Skeletal muscle satellite cell (primary cell): ENCODE results near the gene CUL7.
"Not testable (repeated sequence)": the region's sequence is repeated elsewhere in the genome, so short reads cannot be mapped to it uniquely, and the experiment has no call there.

Experiments used
- H3K27me3 ChIP-seq: 2 replicates; pipeline ENCODE4 v1.7.0; 2013; ENCODE audit warnings: low read length; ENCODE audit not compliant: control insufficient read depth, insufficient read depth
- H3K36me3 ChIP-seq: 2 replicates; pipeline ENCODE4 v1.7.0; 2013; ENCODE audit warnings: mild to moderate bottlenecking, control low read depth, low read length; ENCODE audit not compliant: insufficient read depth
- H3K4me1 ChIP-seq: 2 replicates; pipeline ENCODE4 v1.7.0; 2013; ENCODE audit warnings: low read length; ENCODE audit not compliant: control insufficient read depth, insufficient read depth
- H3K4me2 ChIP-seq: 2 replicates; pipeline ENCODE4 v1.7.0; 2013; ENCODE audit warnings: mild to moderate bottlenecking, low read length
- H3K4me3 ChIP-seq: 2 replicates; pipeline ENCODE4 v1.7.0; 2013; ENCODE audit warnings: low read length
- H3K9ac ChIP-seq: 2 replicates; pipeline ENCODE4 v1.7.0; 2013; ENCODE audit warnings: mild to moderate bottlenecking, low read depth, low read length, moderate library complexity
- H3K9me3 ChIP-seq: replicated peaks from 2 replicates; pipeline ENCODE4 v1.7.0; 2013; ENCODE audit warnings: mild to moderate bottlenecking, control low read depth, low read length

The CUL7 gene

DNA sequence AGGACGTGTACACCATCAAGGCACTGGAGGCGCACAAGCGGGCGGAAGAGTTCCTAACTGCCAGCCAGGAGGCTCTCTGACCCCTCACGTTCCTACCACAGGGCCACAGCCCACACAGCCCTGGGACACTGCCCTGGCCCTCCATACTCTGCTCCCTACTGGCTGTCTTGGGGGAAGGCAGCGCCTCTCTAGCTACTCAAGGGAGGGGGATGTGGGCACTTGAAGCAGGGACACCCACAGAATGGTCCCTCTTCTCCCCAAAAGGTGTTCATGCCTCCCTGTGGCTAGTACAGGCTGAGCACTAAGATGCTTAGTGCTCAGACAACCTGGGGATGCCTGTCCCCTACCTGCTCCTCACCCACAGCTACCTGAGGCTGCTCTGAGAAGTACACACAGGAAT is 42.4 kb downstream of the CUL7 start:
- peaks cover 27% of the 10 kb centered on the region for H3K4me1 ChIP-seq
- H3K36me3 ChIP-seq: peaks cover 54% of the 10 kb centered on the region
- no peaks in the 10 kb centered on the region for H3K9me3 ChIP-seq
- H3K4me2 ChIP-seq: no peak overlapping the region
- H3K4me3 ChIP-seq: no peak overlapping the region
- H3K9ac ChIP-seq: no peak overlapping the region
- H3K27me3 ChIP-seq: no peaks in the 10 kb centered on the region

- Histone ChIP-seq H3K4me1 (peaks cover 16% of the 10 kb centered on the region), H3K4me2 (no peak overlapping the region), H3K36me3 (peaks cover 59% of the 10 kb centered on the region), H3K27me3 (no peaks in the 10 kb centered on the region), H3K9me3 (no peaks in the 10 kb centered on the region), H3K9ac (no peak overlapping the region), H3K4me3 (no peak overlapping the region)
Observed at GRCh38 chr6:43009124-43009523, 44.5 kb downstream of the CUL7 start.

GRCh38 chr6:43007126-43007525 is 46.5 kb downstream of the CUL7 start:
- peaks cover 56% of the 10 kb centered on the region for H3K36me3 ChIP-seq
- H3K4me2 ChIP-seq: no peak overlapping the region
- H3K27me3 ChIP-seq: no peaks in the 10 kb centered on the region
- H3K4me3 ChIP-seq: no peak overlapping the region
- H3K9me3 ChIP-seq: no peaks in the 10 kb centered on the region
- H3K4me1 ChIP-seq: peaks cover 4% of the 10 kb centered on the region
- no peak overlapping the region for H3K9ac ChIP-seq

DNA sequence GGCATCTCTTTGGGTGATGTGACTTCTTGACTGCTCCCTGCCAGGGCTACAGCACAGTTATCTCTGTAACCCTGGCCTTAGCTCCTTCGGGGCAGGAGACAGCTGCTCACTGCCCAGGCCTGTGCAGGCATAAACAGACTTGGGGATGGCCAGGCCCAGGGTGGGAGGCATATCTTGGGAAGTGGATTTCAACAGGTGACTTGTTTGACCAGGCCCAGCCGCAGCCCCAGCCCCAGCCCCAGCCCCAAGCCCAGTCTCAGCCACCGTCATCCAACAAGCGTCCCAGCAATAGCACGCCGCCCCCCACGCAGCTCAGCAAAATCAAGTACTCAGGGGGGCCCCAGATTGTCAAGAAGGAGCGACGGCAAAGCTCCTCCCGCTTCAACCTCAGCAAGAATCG is 47.4 kb downstream of the CUL7 start:
- no peaks in the 10 kb centered on the region for H3K4me1 ChIP-seq
- no peaks in the 10 kb centered on the region for H3K27me3 ChIP-seq
- H3K4me2 ChIP-seq: no peak overlapping the region
- peaks cover 47% of the 10 kb centered on the region for H3K36me3 ChIP-seq
- no peak overlapping the region for H3K4me3 ChIP-seq
- no peaks in the 10 kb centered on the region for H3K9me3 ChIP-seq
- H3K9ac ChIP-seq: no peak overlapping the region

DNA sequence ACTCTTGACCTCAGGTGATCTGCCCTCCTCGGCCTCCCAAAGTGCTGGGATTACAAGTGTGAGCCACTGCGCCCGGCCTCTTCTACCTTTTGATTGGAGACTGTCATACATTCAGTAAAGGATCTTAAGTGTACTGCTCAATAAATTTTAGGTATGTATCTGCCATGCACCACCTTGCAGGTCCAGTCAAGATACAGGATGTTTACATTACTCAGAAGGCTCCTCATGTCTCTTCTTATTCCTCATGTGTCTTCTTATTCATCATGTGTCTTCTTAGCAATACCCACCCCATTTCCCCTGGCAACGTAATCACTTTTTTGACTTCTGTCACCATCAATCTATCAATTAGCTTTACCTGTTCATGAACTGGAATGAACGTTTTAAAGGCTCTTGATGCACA is 47.8 kb downstream of the CUL7 start:
- no peak overlapping the region for H3K9ac ChIP-seq
- peaks cover 43% of the 10 kb centered on the region for H3K36me3 ChIP-seq
- H3K4me1 ChIP-seq: no peaks in the 10 kb centered on the region
- no peak overlapping the region for H3K4me3 ChIP-seq
- H3K27me3 ChIP-seq: no peaks in the 10 kb centered on the region
- H3K4me2 ChIP-seq: no peak overlapping the region
- no peaks in the 10 kb centered on the region for H3K9me3 ChIP-seq

GRCh38 chr6:43001843-43002242 is 51.8 kb downstream of the CUL7 start:
- Histone ChIP-seq H3K36me3 (peaks cover 9% of the 10 kb centered on the region), H3K4me2 (no peak overlapping the region)

DNA sequence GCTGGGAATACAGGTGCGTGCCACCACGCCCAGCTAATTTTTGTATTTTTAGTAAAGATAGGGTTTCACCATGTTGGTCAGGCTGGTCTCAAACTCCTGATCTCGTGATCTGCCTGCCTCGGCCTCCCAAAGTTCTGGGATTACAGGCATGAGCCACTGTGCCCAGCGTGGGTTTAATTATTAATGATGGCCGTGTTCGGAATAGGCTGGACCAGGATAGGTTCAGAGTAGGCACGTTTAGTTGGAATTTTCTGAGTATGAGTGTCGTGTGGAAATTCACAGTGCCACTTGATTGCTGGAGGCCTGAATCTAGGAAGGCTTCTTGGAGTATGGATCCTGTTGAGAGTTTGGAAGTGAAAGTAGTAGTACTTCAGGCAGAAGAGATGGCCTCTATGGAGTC is 55.4 kb downstream of the CUL7 start:
- not testable (repeated sequence) for H3K4me2 ChIP-seq, H3K4me1 ChIP-seq, H3K4me3 ChIP-seq, H3K9me3 ChIP-seq, H3K9ac ChIP-seq, H3K36me3 ChIP-seq, H3K27me3 ChIP-seq

More at GRCh38 chr6:43001843-43002242, 51.8 kb downstream of the CUL7 start:
- Histone ChIP-seq H3K4me1 (no peaks in the 10 kb centered on the region), H3K9ac (no peak overlapping the region), H3K27me3 (no peaks in the 10 kb centered on the region), H3K9me3 (no peaks in the 10 kb centered on the region), H3K4me3 (no peak overlapping the region)

- Histone ChIP-seq H3K9me3 (no peaks in the 10 kb centered on the region), H3K9ac (no peak overlapping the region), H3K36me3 (peaks cover 3% of the 10 kb centered on the region), H3K4me1 (no peaks in the 10 kb centered on the region), H3K4me2 (no peak overlapping the region), H3K4me3 (no peak overlapping the region), H3K27me3 (no peaks in the 10 kb centered on the region)
Observed at GRCh38 chr6:42996513-42996912, 57.1 kb downstream of the CUL7 start.

- Histone ChIP-seq H3K27me3 (no peaks in the 10 kb centered on the region), H3K9ac (no peak overlapping the region), H3K4me2 (no peak overlapping the region), H3K4me3 (no peak overlapping the region), H3K4me1 (peaks cover 4% of the 10 kb centered on the region), H3K9me3 (no peaks in the 10 kb centered on the region), H3K36me3 (peaks cover 21% of the 10 kb centered on the region)
Observed at GRCh38 chr6:42993445-42993844, 60.2 kb downstream of the CUL7 start.

DNA sequence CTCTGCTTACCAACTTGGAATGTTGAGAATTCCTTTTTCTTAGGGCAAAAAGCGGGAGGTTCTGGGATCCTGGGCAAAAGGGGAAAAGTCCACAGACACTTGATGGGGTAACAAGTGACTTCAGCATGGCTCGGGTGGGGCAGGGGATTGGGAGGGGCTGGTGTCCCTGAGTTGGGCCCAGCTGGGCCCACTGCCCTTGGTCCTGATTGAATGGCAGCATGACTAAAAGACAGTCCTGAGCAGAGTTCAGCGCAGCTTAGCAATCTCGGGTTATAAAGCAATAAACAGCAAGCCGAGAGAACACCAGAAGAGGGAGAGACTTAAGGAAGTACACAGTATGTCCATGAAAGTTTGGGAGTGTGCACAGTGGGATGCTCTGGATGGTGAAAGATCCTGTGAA is 63.7 kb downstream of the CUL7 start:
- H3K4me2 ChIP-seq: no peak overlapping the region
- H3K9me3 ChIP-seq: no peaks in the 10 kb centered on the region
- H3K4me1 ChIP-seq: peaks cover 35% of the 10 kb centered on the region
- H3K36me3 ChIP-seq: peaks cover 26% of the 10 kb centered on the region
- no peak overlapping the region for H3K9ac ChIP-seq
- H3K27me3 ChIP-seq: no peaks in the 10 kb centered on the region
- no peak overlapping the region for H3K4me3 ChIP-seq

DNA sequence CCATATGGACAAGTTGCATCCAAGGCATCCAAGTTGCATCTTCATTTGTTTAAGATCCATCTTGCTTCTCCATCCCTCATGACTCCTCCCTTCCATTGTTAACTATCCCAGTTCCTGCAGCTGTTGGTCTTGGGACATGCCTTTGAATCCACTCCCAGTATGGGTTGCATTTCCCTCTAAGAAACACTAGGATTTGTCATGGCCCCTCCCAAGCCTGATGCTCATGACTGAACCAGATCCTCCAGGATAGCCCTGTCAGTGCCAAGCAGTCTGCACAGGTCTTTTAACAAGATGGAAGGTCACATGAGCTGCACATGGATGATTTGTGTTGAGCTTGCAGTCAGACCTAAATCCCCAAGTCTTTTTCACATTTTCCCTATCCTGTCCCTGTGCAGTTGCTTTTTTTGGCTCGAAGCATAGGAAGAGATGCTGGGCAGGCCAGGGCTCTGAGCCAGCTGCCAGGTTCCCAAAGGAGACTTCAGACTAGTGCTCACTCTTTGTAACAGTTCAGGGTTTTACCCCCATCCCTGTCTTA is 65.1 kb downstream of the CUL7 start:
- no peak overlapping the region for H3K4me2 ChIP-seq
- no peaks in the 10 kb centered on the region for H3K9me3 ChIP-seq
- H3K4me1 ChIP-seq: peaks cover 40% of the 10 kb centered on the region
- H3K36me3 ChIP-seq: peaks cover 26% of the 10 kb centered on the region
- no peak overlapping the region for H3K4me3 ChIP-seq
- no peaks in the 10 kb centered on the region for H3K27me3 ChIP-seq
- no peak overlapping the region for H3K9ac ChIP-seq
